ENCODE measurements around the gene C15orf39. TPM values are rescaled to one million over a fixed set of nuclear protein-coding genes. Genes with fewer than 3 reads are reported as not detected.

The C15orf39 gene
- total and polyA plus RNA-seq, 2 of the 13 experiments (the other 11 are each of a cell fraction or from before 2014, with no cell fraction given) = 6.2 to 13.5 TPM

- TF ChIP-seq, protein P1, sequence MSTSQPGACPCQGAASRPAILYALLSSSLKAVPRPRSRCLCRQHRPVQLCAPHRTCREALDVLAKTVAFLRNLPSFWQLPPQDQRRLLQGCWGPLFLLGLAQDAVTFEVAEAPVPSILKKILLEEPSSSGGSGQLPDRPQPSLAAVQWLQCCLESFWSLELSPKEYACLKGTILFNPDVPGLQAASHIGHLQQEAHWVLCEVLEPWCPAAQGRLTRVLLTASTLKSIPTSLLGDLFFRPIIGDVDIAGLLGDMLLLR (CRISPR knock-in tag; IDR thresholded peaks at IDR 0.05) = peak; percentile 80; the same call in 1 of the 2 replicates
- TF ChIP-seq, protein P2, sequence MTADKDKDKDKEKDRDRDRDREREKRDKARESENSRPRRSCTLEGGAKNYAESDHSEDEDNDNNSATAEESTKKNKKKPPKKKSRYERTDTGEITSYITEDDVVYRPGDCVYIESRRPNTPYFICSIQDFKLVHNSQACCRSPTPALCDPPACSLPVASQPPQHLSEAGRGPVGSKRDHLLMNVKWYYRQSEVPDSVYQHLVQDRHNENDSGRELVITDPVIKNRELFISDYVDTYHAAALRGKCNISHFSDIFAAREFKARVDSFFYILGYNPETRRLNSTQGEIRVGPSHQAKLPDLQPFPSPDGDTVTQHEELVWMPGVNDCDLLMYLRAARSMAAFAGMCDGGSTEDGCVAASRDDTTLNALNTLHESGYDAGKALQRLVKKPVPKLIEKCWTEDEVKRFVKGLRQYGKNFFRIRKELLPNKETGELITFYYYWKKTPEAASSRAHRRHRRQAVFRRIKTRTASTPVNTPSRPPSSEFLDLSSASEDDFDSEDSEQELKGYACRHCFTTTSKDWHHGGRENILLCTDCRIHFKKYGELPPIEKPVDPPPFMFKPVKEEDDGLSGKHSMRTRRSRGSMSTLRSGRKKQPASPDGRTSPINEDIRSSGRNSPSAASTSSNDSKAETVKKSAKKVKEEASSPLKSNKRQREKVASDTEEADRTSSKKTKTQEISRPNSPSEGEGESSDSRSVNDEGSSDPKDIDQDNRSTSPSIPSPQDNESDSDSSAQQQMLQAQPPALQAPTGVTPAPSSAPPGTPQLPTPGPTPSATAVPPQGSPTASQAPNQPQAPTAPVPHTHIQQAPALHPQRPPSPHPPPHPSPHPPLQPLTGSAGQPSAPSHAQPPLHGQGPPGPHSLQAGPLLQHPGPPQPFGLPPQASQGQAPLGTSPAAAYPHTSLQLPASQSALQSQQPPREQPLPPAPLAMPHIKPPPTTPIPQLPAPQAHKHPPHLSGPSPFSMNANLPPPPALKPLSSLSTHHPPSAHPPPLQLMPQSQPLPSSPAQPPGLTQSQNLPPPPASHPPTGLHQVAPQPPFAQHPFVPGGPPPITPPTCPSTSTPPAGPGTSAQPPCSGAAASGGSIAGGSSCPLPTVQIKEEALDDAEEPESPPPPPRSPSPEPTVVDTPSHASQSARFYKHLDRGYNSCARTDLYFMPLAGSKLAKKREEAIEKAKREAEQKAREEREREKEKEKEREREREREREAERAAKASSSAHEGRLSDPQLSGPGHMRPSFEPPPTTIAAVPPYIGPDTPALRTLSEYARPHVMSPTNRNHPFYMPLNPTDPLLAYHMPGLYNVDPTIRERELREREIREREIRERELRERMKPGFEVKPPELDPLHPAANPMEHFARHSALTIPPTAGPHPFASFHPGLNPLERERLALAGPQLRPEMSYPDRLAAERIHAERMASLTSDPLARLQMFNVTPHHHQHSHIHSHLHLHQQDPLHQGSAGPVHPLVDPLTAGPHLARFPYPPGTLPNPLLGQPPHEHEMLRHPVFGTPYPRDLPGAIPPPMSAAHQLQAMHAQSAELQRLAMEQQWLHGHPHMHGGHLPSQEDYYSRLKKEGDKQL (CRISPR knock-in tag; IDR thresholded peaks at IDR 0.05; ENCODE audit: low read depth) = peak; percentile 32; the same call in 1 of the 2 replicates
- TF ChIP-seq ZSCAN5A (CRISPR knock-in tag; IDR thresholded peaks at IDR 0.05; ENCODE audit: borderline replicate concordance) (no peak), ZSCAN9 (CRISPR knock-in tag; IDR thresholded peaks at IDR 0.05; ENCODE audit: borderline replicate concordance) (0 out of 2 replicates have a peak, but pooled peaks have one; percentile 61), MAF1 (CRISPR knock-in tag; IDR thresholded peaks at IDR 0.05; ENCODE audit: borderline replicate concordance) (0 out of 2 replicates have a peak, but pooled peaks have one; percentile 26), GABPB1 (CRISPR knock-in tag; IDR thresholded peaks at IDR 0.05) (peak; percentile 46), HHEX (CRISPR knock-in tag; IDR thresholded peaks at IDR 0.05) (no peak), ZNF362 (CRISPR knock-in tag; IDR thresholded peaks at IDR 0.05; ENCODE audit: borderline replicate concordance) (peak; percentile 48; the same call in 1 of the 2 replicates), AGO2 (optimal IDR thresholded peaks at IDR 0.05; ENCODE audit: low read depth, low read length) (peak; percentile 55), CBX5 (CRISPR knock-in tag; IDR thresholded peaks at IDR 0.05; ENCODE audit: borderline replicate concordance) (peak; percentile 79; the same call in 1 of the 2 replicates), TEAD3 (CRISPR knock-in tag; optimal IDR thresholded peaks at IDR 0.05; ENCODE audit: borderline replicate concordance) (peak; percentile 69), ZNF782 (CRISPR knock-in tag; IDR thresholded peaks at IDR 0.05; ENCODE audit: borderline replicate concordance) (peak; percentile 32; the same call in 1 of the 2 replicates), HOXA7 (CRISPR knock-in tag; IDR thresholded peaks at IDR 0.05) (no peak), TSC22D2 (CRISPR knock-in tag; IDR thresholded peaks at IDR 0.05; ENCODE audit: borderline replicate concordance) (peak; percentile 72; the same call in 1 of the 2 replicates), KDM3A (CRISPR knock-in tag; IDR thresholded peaks at IDR 0.05; ENCODE audit: low read depth) (peak; percentile 97), HOXA3 (CRISPR knock-in tag; IDR thresholded peaks at IDR 0.05) (peak; percentile 64), ZSCAN25 (CRISPR knock-in tag; IDR thresholded peaks at IDR 0.05) (peak; percentile 73; the same call in 1 of the 2 replicates)
- TF ChIP-seq, protein P3, sequence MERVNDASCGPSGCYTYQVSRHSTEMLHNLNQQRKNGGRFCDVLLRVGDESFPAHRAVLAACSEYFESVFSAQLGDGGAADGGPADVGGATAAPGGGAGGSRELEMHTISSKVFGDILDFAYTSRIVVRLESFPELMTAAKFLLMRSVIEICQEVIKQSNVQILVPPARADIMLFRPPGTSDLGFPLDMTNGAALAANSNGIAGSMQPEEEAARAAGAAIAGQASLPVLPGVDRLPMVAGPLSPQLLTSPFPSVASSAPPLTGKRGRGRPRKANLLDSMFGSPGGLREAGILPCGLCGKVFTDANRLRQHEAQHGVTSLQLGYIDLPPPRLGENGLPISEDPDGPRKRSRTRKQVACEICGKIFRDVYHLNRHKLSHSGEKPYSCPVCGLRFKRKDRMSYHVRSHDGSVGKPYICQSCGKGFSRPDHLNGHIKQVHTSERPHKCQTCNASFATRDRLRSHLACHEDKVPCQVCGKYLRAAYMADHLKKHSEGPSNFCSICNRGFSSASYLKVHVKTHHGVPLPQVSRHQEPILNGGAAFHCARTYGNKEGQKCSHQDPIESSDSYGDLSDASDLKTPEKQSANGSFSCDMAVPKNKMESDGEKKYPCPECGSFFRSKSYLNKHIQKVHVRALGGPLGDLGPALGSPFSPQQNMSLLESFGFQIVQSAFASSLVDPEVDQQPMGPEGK (CRISPR knock-in tag; IDR thresholded peaks at IDR 0.05) = peak; percentile 98
These were observed 2.8 kb downstream of the C15orf39 start (continued) for GRCh38 chr15:75204340-75205063.

Data from HepG2 (cell line).